GM21360 (cell line): ENCODE measurements around the gene TECR.
"Not testable (repeated sequence)": the region's sequence is repeated elsewhere in the genome, so short reads cannot be mapped to it uniquely, and the experiment has no call there.

Experiments
- ATAC-seq: cut with Tn5 transposase; IDR thresholded peaks from one replicate; pipeline ENCODE4 v1.9.1; 2021; ENCODE audit warnings: mild to moderate bottlenecking, moderate library complexity; ENCODE audit not compliant: unreplicated experiment

TECR gene

DNA sequence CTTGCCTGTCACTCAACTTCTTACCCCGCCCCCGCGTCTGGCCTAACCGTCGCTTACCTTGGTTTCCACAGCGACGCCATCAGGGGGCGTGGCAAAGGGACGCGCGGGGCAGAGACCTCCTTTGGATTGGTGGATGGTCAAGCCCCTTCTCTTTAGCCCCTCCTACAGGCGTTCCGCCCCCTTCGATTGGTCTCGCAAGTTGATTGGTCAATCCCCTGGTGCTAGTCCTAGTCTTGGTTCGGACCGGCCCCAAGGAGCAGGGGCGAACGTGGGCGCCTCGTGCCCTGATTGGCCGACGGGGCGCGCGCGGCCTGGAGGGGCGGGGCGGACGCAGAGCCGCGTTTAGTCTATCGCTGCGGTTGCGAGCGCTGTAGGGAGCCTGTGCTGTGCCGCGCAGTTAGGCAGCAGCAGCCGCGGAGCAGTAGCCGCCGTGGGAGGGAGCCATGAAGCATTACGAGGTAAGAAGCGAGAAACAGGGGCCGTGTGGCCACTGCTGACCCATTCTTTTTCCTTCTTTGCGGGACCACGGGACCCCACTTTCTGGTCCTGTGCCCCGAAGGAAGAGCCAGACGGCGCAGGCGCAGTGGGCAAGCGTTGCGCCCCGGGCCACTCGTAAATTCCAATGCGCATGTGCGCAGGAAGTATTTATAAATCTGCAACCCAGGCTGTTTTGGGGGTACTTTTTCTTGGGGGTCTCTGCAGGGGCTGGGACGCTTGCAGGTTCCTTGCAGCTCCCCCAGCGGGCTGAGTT is at the start of gene TECR:
Gene TECR, plus strand, starts transcription at position 341 of the 751 bp plus-strand sequence. Its CDS starts 103 bp downstream, at position 444.
- peak; percentile 94 for ATAC-seq

GRCh38 chr19:14479975-14480699 is 49.3 kb upstream of the TECR start:
- no peak for ATAC-seq

GRCh38 chr19:14480700-14481079 is 48.7 kb upstream of the TECR start:
- ATAC-seq = no peak

DNA sequence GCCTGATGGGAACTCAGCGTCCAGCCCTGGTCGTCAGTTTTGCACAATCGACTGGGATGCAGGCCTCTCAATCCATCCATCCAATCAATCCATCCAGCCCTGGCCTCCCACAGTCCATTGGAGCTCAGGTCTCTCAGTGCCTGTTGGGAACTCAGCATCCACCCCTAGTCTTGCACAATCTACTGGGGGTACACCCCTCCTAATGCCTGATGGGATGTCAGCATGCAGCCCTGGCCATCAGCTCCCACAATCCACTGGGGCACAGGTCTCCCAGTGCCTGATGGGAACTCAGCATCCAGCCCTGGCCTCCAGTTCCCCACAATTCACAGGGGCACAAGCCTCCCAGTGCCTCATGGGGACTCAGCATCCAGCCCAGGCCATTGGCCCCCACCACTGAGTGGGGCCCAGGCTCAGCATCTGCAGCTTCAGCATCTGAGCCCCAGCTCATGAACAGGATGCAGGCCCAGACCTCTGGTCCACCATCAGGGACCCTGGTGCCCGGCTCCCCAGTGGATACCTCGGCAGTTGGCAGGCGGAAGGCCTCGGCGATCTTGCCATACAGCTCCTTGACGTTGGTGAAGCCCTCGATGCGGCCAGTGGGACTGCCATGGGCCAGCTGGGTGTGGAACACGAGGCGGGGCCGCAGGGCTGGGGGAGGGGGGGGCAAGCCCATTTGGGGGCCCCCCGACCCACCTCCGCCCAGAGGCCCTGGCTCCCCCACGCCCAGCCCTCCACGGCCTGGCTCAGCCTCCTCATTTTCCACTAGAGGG is 47.0 kb upstream of the TECR start:
- no peak for ATAC-seq

GRCh38 chr19:14487370-14488125 is 41.8 kb upstream of the TECR start:
- ATAC-seq = no peak

DNA sequence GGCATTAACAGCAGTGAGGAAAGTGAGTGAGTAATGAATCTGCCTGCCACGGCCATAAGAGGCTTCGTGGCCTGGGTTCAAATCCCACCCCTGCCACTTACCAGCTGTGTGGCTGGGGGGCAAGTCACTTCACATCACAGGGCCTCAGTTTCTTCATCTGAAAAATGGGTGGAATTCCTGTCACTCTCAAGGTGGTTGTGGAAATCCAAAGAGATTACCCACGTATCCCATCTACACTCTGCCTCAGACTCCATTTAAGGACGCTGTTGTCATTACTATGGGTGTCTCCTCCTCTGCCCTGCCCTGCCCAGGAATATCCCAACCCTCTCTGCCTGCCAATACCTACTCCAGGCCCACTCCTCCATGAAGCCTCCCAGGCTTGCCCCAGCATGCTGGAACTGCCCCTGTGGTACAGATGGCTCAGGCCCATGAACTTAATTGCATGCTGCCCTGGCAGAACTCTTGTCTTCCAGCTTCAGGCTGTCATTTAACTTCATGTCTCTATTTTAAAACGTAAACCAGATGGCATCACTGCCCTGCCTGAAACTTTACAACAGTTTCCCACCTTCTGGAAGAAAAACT is 36.5 kb upstream of the TECR start:
- no peak for ATAC-seq

DNA sequence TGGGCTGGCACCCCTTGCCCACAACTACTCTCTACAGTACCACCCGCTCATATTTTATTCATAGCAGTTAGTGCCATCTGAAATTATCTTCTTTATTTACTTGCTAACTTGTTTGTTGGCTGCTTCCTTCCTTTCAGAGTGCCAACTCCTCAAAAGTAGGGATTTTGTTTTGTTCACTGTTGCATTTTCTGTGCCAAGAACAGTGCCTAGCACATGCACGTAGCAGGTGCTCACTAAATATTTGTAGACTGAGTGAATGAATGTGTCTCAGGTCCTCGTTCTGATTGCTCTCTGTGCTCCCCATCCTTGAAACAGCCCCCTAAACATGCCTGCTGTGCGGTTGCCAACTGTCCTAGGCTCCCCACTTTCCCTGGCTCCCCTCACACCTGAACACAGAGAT is 35.0 kb upstream of the TECR start:
- ATAC-seq = no peak

DNA sequence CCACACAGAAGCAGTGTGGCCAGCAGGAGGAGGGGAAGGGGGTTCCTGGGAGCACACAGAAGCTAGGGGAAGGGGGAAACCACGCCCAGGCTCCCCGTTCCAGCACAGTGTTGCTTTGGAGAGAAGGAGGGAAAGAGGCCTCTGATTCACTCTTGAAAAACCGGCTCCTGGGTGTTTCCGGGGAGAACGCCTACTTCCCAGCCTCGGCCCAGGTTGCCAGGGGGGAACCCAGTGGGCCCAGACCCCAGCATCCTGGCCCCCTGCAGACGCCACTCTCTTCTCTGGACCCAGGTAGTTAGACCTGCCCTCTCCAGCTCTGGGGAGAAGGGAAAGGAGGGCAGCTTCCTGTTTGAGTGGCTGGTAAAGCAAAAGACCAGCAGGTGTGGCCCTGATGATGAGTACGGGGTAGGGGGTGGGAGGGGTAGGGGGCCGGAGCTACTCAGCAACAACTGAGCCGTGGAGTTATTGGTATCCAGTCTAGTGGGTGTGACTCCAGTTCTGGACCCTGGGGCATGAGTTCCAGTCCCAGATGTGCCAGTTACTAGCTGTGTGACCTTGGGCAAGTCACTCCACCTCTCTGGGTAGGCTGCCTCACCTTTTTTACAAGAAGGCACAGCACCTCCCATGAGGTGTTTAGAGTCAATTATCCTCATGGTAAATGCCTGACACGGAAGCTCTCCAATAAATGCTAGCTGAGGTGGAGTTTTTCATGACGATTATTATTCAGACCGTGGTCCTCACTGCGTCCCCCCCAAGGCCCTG is 34.3 kb upstream of the TECR start:
- ATAC-seq = no peak

- ATAC-seq = no peak
These were observed 33.7 kb upstream of the TECR start for GRCh38 chr19:14495672-14496028.

DNA sequence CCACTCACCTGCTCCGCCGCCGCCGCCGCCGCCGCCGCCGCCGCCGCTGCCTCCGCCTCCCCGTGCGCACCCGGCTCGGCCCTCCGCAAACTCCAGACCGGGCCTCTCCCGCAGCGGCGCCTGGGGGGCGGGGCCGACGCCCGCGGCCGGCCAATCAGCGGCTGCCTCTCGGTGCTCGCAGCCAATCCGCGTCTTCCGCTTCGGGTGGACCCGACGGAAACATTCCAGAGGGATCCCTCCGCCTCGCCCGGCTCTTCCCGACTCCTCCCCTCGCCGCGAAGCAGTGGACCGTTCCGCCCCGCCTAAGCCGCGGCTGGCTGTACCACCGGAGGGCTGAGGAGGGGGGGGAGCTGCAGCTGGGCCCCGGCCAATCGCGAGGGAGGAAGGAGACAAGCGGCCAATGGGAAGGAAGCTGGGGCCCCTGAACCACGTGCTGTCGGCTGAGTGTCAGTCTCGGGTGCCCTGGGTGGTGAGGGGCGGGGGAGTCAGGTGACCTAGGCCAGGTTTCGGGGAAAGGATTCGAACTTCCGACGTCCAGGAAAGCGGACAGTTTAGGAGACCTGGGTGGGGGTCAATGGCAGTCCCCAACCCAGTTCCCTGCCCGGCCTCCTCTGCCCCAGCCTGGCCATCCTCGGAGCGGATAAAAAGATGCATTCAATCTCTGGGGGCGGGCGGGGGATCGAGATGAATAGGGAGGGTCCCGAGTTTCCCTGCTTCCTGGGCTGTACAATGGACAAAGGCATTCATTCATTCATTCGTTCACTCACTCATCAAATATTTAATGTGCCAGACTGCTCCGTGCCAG is 33.2 kb upstream of the TECR start, which contains the start of gene GIPC1:
Gene GIPC1, minus strand, starts transcription at position 99 of the 805 bp plus-strand sequence. CDS start 13,151 bp downstream, outside the sequence.
- peak; percentile 62 for ATAC-seq

DNA sequence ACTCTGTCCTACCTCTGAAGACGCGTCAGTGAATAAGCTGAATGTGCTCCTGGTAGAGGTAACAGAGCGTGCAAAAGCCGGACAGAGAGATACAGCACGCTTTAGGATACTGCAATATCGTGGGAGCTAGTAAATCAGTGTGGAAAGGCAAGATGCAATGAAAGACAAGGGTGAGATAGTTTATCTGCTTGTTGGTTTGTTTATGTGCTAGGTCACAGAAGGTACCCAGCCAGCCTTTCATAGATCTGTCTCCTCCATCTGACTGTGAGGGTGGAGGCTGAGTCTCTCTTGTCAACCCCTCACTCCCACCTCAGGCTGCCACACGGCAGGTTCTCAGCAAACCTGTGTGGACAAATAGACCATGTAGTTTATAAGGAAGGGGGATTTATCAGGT is 32.6 kb upstream of the TECR start:
- ATAC-seq = no peak

DNA sequence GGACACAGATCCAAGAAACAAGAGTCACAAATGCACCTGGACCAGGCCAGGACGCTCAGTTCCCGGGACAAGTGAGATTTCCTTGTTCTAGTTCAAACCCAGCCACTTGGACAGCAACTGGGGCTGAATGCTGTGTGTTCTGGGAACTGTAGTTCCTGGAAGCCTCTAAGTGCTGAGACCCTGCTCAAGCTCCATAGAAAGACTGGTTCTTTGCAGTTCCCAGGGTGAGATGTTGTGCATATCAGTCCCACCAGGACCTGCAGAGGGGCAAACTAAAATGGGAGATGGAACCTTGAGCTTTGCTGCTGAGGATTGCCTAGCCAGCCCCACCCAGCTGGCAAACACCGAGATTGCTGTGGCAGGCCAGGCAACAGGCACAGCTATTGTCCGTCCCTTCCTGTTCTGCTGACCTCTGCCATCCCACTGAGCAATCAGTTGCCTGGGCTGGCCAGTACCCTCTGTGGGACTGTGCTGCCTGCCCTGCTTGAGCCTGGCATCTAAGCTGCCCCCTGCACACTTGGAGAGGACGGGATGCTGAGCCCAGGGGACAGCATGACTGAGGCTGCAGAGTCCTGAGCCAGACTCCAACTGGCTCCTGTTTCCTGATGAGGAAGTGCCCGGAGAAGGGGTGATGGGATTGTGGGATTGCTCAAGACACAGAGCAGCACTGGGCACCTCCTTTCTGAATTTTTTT is 32.0 kb upstream of the TECR start:
- no peak for ATAC-seq

DNA sequence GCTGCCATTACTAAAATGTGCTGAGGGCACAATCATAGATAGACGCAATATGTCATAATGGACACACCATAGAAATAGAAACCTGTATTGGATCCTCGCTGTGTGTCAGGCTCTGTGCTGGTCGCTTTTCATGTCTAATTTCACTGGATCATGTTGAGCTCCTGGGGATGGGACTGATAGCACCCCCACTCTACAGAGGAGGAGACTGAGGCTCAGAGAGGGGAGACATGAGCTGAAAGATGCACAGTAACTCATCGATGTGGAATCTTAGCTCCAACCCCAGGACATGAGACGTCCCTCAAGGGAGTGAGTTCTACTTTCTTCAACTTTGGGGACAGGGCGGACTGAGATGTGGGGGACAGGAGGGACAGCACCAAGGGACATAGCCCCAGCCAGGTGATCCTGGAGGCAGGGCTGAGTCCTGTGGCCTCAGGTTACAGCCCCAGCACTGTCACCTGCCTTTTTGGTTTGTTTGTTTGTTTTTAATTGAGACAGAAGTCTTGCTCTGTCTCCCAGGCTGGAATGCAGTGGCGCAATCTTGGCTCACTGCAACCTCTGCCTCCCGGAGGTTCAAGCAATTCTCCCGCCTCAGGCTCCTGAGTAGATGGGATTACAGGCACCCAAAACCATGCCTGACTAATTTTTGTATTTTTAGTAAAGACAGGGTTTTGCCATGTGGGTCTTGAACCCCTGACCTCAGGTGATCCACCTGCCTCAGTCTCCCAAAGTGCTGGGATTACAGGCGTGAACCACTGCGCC is 26.9 kb upstream of the TECR start:
- ATAC-seq = no peak

DNA sequence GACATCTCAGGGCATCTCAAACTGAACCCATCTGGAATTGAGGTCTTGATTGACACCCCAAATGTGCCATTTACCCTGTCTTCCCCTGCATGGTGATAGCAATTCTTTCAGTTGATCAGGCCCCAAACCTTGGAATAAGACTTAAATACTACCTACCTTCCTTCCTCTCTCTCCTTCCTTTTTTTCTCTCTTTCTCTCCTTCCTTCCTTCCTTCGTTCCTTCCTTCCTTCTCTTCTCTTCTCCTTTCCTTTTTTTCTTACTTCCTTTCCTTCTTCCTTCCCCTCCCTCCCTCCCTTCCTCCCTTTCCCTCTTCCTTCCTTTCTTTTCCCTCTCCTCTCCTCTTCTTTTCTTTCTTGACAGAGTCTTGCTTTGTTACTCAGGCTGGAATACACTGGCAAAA is 26.1 kb upstream of the TECR start:
- ATAC-seq = no peak

GRCh38 chr19:14504575-14504974 is 24.8 kb upstream of the TECR start:
- not testable (repeated sequence) for ATAC-seq

DNA sequence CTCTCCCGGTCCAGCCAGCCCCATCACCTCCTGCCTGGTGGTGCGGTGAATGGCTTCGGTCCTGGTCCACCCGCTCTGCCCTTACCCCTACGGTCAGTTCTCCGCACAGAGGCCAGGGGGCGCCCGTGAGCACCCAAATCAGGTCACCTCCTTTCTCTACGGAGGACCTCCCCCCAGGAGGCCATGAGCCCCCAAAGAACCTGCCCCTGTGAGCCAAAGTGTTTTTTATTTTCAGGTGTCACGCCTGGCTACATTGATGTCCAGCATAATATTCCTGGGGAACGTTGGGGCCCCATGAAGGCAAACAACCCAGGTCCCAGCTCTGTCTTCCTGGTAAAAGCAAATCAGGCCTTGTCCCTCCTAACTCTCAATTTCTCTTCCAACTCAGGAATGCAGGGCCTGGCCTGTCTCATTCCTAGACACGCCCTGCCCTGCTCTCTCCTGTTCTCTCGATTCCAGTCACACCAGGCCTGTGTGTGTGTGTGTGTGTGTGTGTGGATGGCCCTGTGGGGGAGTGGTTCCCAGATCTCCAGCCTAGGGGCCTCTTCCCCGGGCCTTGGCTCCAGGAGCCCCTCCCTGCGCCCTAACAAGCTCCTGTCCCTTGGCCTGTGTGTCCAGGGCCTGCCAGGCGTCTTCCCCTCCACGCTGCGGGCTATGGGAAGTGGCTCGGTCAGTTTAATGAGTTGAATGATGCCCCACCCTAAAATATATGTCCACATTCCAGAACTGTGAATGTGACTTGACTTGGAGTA is 23.7 kb upstream of the TECR start:
- ATAC-seq = no peak
